NCI-H146 treated with DMSO at 0.1 percent for 48 hours (cell line): ENCODE measurements around the gene MPDZ.

Source experiments
- DNase-seq: peaks from one replicate; lab custom pipeline; 2025; ENCODE audit not compliant: unreplicated experiment; lab: John Stamatoyannopoulos, UW

Gene MPDZ

GRCh38 chr9:13140843-13141592 lies 138.5 kb downstream of the MPDZ start:
- DNase-seq = no peak

GRCh38 chr9:13139641-13140171 lies 139.8 kb downstream of the MPDZ start:
- DNase-seq = no peak

- no peak for DNase-seq
Measured at GRCh38 chr9:13137426-13137825, 142.1 kb downstream of the MPDZ start.

- DNase-seq = no peak
Measured at GRCh38 chr9:13131991-13132390, 147.5 kb downstream of the MPDZ start.

DNA sequence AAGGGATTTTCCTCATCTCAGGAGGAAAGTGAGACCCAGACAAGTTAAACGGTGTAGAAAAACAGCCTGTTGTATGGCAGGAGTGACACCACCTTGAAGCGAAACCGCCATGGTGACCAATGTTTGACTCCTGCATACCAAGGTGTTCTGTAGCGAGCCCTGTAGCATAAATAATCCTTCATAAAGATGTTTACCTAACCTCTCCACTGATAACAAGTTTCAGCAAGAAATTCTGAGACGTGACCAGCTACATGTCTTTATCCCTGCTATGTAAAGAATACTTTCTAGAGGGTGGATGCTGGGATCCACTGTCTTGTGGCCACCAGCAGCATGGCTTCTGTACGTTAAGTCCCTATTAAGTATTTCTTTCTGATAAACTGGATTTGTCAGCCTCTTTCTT lies 148.1 kb downstream of the MPDZ start:
- DNase-seq = no peak

GRCh38 chr9:13128266-13128860 lies 151.1 kb downstream of the MPDZ start:
- no peak for DNase-seq

- no peak for DNase-seq
Measured at GRCh38 chr9:13127131-13127530, 152.4 kb downstream of the MPDZ start.

- DNase-seq = no peak
Measured at GRCh38 chr9:13125261-13125660, 154.2 kb downstream of the MPDZ start.

- no peak for DNase-seq
Measured at GRCh38 chr9:13122756-13123369, 156.6 kb downstream of the MPDZ start.

GRCh38 chr9:13118313-13118712 lies 161.2 kb downstream of the MPDZ start:
- DNase-seq = no peak

GRCh38 chr9:13116292-13116691 lies 163.2 kb downstream of the MPDZ start:
- DNase-seq = no peak

- no peak for DNase-seq
Measured at GRCh38 chr9:13113751-13114150, 165.7 kb downstream of the MPDZ start.

- no peak for DNase-seq
Measured at GRCh38 chr9:13113216-13113615, 166.3 kb downstream of the MPDZ start.

GRCh38 chr9:13111778-13112177 lies 167.7 kb downstream of the MPDZ start:
- DNase-seq = no peak

DNA sequence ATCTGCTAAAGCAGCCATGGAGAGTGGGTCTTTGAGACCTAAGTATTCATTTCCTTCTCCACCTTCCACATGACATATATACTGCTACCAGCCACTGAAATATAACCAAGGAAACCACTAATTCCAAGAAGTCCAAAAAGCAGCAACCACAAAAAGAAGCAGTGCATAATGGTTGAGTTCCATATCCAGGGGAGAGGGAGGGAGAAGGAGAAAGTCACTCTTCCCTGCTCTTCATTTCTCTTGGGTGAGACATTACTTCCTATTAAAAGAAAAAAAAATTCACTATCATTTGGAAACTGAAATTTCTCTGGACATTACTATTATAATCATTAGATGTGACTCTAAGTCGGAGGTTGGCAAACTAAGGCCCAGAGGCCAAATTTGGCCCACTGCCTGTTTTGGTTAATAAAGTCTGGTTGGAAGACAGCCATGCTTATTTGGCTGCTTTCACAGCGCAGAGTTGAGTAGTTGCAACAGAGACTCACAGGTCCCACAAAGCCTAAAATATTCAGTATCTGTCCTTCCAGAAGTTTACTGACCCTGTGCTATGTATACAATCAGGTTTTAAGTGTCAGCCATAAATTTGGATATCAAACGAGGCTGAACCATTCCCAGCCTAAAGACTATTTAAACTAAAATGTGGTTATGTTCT lies 168.6 kb downstream of the MPDZ start:
- no peak for DNase-seq

GRCh38 chr9:13109781-13110180 lies 169.7 kb downstream of the MPDZ start:
- no peak for DNase-seq

GRCh38 chr9:13107008-13107407 lies 172.5 kb downstream of the MPDZ start:
- DNase-seq = no peak

DNA sequence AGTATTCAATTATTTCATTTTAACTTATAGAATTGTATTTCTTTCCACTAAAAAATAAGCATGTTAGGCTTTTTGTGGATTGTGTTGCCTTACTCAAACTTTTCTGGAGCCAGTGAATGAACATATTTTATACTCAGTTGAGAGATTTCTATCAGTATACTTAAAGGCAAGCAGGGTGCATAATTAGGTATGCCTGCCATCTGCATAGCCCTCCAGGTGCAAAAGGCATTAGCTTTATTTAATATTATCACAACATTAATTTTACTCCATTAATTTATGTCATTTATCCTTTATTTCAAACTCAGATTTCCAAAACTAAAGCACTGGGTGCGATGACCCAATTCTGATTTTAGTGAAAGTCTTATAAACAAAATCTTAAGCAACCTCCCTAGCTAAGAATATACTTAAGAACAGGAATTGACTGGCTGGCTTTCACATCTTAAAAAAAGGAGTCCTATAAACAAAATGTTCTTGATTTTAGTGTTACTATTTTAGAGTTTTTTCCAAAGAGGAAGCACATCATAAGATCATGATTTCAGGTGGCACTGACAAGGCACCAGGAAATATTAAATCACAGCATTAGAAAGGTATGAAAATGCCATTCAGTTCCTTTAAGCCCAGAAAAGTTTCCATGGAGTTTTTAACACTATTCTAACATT lies 178.4 kb downstream of the MPDZ start:
- DNase-seq = no peak

- no peak for DNase-seq
Measured at GRCh38 chr9:13095056-13095455, 184.4 kb downstream of the MPDZ start.

DNA sequence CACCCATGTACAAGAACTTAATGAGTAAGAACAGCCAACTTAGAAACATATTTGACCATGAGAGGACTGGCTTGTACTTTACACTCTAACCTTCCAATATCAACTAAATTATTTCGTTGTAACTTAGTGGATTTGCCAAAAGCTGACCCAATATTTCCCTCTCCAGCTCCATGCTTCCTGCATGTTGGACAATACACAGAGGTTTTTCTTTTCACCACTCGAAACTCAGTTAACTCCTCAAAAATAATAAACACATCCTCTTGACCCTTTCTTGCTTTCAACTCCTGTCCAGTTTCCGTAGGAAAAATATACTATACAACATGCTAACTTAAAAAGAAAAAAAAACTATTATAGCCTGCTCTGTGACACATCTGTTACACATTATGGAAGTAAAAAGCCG lies 188.9 kb downstream of the MPDZ start:
- DNase-seq = no peak

- DNase-seq = no peak
Measured at GRCh38 chr9:13089666-13090065, 189.8 kb downstream of the MPDZ start.
